Breast epithelium (tissue), 3 donors: ENCODE data around the gene INSL3.

Source experiments
- POLR2A ChIP-seq: fragments of 450-650 bp; IDR thresholded peaks from one replicate; pipeline ENCODE4 v1.6.1; 2016; ENCODE audit warnings: antibody characterized with exemption, mild to moderate bottlenecking, moderate library complexity
- POLR2AphosphoS5 ChIP-seq, 3 donors: sonication (generic); formaldehyde crosslinking; IDR thresholded peaks; one replicate each; pipeline ENCODE4 v1.6.1; 2017; ENCODE audit warnings: antibody characterized with exemption in 3 of 3
- TF ChIP-seq, protein P1 (sequence below), 3 donors: fragments of 450-650 bp; IDR thresholded peaks; one replicate each; pipeline ENCODE4 v1.5.1; 2016 to 2017; ENCODE audit warnings: antibody characterized with exemption in 3 of 3, mild to moderate bottlenecking in 3 of 3, moderate library complexity in 3 of 3

DNA sequence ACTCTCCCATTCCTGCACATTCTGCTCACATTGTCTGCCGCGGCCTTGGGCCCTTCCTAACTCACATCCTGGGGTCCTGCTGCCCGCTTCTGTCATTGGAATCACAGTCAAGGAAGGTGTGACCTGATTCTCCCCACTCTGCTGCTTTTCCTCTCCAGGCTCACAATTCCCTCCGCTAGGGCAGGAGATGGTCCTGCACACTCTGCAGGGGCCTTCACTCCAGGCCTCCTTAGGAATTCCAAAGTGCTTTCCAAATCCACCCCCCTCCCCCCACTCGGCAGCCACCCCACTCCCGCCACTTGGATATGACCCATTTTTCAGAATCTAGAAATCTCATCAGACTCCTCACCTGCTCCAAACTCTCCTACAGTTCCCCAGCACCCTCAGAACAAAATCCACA lies 47.4 kb upstream of the INSL3 start:
- no peak for TF ChIP-seq POLR2AphosphoS5 (IDR thresholded peaks at IDR 0.05)
- no peak for TF ChIP-seq POLR2A
- TF ChIP-seq, protein P1, sequence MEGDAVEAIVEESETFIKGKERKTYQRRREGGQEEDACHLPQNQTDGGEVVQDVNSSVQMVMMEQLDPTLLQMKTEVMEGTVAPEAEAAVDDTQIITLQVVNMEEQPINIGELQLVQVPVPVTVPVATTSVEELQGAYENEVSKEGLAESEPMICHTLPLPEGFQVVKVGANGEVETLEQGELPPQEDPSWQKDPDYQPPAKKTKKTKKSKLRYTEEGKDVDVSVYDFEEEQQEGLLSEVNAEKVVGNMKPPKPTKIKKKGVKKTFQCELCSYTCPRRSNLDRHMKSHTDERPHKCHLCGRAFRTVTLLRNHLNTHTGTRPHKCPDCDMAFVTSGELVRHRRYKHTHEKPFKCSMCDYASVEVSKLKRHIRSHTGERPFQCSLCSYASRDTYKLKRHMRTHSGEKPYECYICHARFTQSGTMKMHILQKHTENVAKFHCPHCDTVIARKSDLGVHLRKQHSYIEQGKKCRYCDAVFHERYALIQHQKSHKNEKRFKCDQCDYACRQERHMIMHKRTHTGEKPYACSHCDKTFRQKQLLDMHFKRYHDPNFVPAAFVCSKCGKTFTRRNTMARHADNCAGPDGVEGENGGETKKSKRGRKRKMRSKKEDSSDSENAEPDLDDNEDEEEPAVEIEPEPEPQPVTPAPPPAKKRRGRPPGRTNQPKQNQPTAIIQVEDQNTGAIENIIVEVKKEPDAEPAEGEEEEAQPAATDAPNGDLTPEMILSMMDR (IDR thresholded peaks at IDR 0.05): no peak
